ENCODE measurements around the gene PCDHB9. TPM values are rescaled to one million over a fixed set of nuclear protein-coding genes. Genes with fewer than 3 reads are reported as not detected.
"Not testable (repeated sequence)": the region's sequence is repeated elsewhere in the genome, so short reads cannot be mapped to it uniquely, and the experiment has no call there.

Gene PCDHB9
- 1 to 10 TPM in 2 of 4 donors, under 1 TPM in 2; 0.38 to 2.2 (median 1.2) TPM for total RNA-seq

- no peak within 1 kb of the TSS for H3K4me3 ChIP-seq (ENCODE audit: low read depth, poor library complexity, severe bottlenecking)
- DNase-seq (ENCODE audit: low spot score in 2 of 2): no peak
- WGBS, 2 donors: 18 to 24% methylated on average over 9 of the region's 9 CpGs
- intact Hi-C loops (cut with DNase I; ENCODE audit: low total_unique reads): no loop called here
- TF ChIP-seq POLR2A (IDR thresholded peaks at IDR 0.05): no peak
- no peak for TF ChIP-seq CTCF (IDR thresholded peaks at IDR 0.05)
These were observed at the start of gene PCDHB9 for GRCh38 chr5:141186897-141187512. Gene PCDHB9 (plus strand): TSS chr5:141187161. CDS start chr5:141187319, 158 bp downstream.

GRCh38 chr5:141137346-141137745, 49.6 kb upstream of the PCDHB9 start:
- 49 to 51% methylated on average over 15 to 32 of the region's 34 CpGs for WGBS, 2 donors
- H3K4me3 ChIP-seq (ENCODE audit: low read depth, poor library complexity, severe bottlenecking); DNase-seq (ENCODE audit: low spot score in 2 of 2); intact Hi-C loops (cut with DNase I; ENCODE audit: low total_unique reads): not testable (repeated sequence)

GRCh38 chr5:141149812-141150211, 37.1 kb upstream of the PCDHB9 start, which contains the start of gene PCDHB6:
Gene PCDHB6 (plus strand): TSS chr5:141150057. CDS start chr5:141150258, 201 bp downstream.
- no peak for DNase-seq (ENCODE audit: low spot score in 2 of 2)
- H3K4me3 ChIP-seq (ENCODE audit: low read depth, poor library complexity, severe bottlenecking): no peak within 1 kb of the TSS
- intact Hi-C loops (cut with DNase I; ENCODE audit: low total_unique reads): no loop called here
- 11 to 20% methylated on average over 18 of the region's 18 CpGs for WGBS, 2 donors
- TF ChIP-seq POLR2A (IDR thresholded peaks at IDR 0.05) (no peak), CTCF (IDR thresholded peaks at IDR 0.05) (no peak)

- no peak for DNase-seq (ENCODE audit: low spot score in 2 of 2)
- TF ChIP-seq CTCF (IDR thresholded peaks at IDR 0.05): no peak
- no peak for TF ChIP-seq POLR2A (IDR thresholded peaks at IDR 0.05)
- intact Hi-C loops (cut with DNase I; ENCODE audit: low total_unique reads): no loop called here
- 40 to 47% methylated on average over 23 to 33 of the region's 33 CpGs for WGBS, 2 donors
- no peak overlapping the region for H3K4me3 ChIP-seq (ENCODE audit: low read depth, poor library complexity, severe bottlenecking)
These were observed 36.6 kb upstream of the PCDHB9 start for GRCh38 chr5:141150224-141150992.

GRCh38 chr5:141150993-141151325, 36.0 kb upstream of the PCDHB9 start:
- TF ChIP-seq CTCF (IDR thresholded peaks at IDR 0.05) (no peak), POLR2A (IDR thresholded peaks at IDR 0.05) (no peak)
- 36 to 46% methylated on average over 13 of the region's 13 CpGs for WGBS, 2 donors
- no peak overlapping the region for H3K4me3 ChIP-seq (ENCODE audit: low read depth, poor library complexity, severe bottlenecking)
- intact Hi-C loops (cut with DNase I; ENCODE audit: low total_unique reads): no loop called here
- no peak for DNase-seq (ENCODE audit: low spot score in 2 of 2)

- intact Hi-C loops (cut with DNase I; ENCODE audit: low total_unique reads); H3K4me3 ChIP-seq (ENCODE audit: low read depth, poor library complexity, severe bottlenecking); DNase-seq (ENCODE audit: low spot score in 2 of 2): not testable (repeated sequence)
- WGBS, 2 donors: 21 to 41% methylated on average over 11 to 21 of the region's 41 CpGs
These were observed 35.3 kb upstream of the PCDHB9 start for GRCh38 chr5:141151632-141152031.

- H3K4me3 ChIP-seq (ENCODE audit: low read depth, poor library complexity, severe bottlenecking); DNase-seq (ENCODE audit: low spot score in 2 of 2); intact Hi-C loops (cut with DNase I; ENCODE audit: low total_unique reads): not testable (repeated sequence)
- 29% methylated on average over 7 to 11 of the region's 36 CpGs for WGBS, 2 donors
These were observed 34.9 kb upstream of the PCDHB9 start for GRCh38 chr5:141152096-141152495.
